PFSK-1 (cell line): Measurements from ENCODE around the gene RAP1GAP2.

ENCODE experiments used
- FOXP2 ChIP-seq: optimal IDR thresholded peaks from 2 replicates; pipeline ENCODE3; 2011; ENCODE audit warnings: borderline replicate concordance, control low read depth, inconsistent platforms; ENCODE audit not compliant: insufficient read depth; ENCODE audit errors: extremely low read length, extremely low read depth
- POLR2AphosphoS5 ChIP-seq: IDR thresholded peaks from 2 replicates; pipeline ENCODE4 v1.6.1; 2012; ENCODE audit warnings: low read depth, mild to moderate bottlenecking, control low read depth, low read length, moderate library complexity
- REST ChIP-seq, 2 experiments: IDR thresholded peaks; 2 replicates each; pipeline versions ENCODE4 v1.6.1 to v1.8.0; 2011 to 2012; ENCODE audit warnings: low read depth in 2 of 2, low read length in 2 of 2, control low read depth in 1 of 2, inconsistent platforms in 1 of 2, mild to moderate bottlenecking in 1 of 2, moderate library complexity in 1 of 2; ENCODE audit not compliant: insufficient read depth in 1 of 2
- SIN3A ChIP-seq: IDR thresholded peaks from 2 replicates; pipeline ENCODE4 v1.6.1; 2012; ENCODE audit warnings: mild to moderate bottlenecking, low read length, moderate library complexity, borderline replicate concordance; ENCODE audit not compliant: insufficient read depth
- TAF1 ChIP-seq: IDR thresholded peaks from 2 replicates; pipeline ENCODE4 v1.6.1; 2012; ENCODE audit warnings: low read length, control low read depth, borderline replicate concordance; ENCODE audit not compliant: insufficient read depth

RAP1GAP2 gene

GRCh38 chr17:2957631-2958286 is 161.5 kb downstream of the RAP1GAP2 start:
- TF ChIP-seq POLR2AphosphoS5 (no peak), TAF1 (no peak), SIN3A (no peak), REST (IDR thresholded peaks at IDR 0.05; ENCODE audit: insufficient read depth in 1 of 2, low read depth in 2 of 2, low read length in 2 of 2) (no peak), FOXP2 (no peak)

GRCh38 chr17:2958706-2959222 is 162.5 kb downstream of the RAP1GAP2 start:
- no peak for TF ChIP-seq TAF1
- TF ChIP-seq FOXP2 = no peak
- no peak for TF ChIP-seq SIN3A
- no peak for TF ChIP-seq POLR2AphosphoS5
- no peak for TF ChIP-seq REST (IDR thresholded peaks at IDR 0.05; ENCODE audit: insufficient read depth in 1 of 2, low read depth in 2 of 2, low read length in 2 of 2)

GRCh38 chr17:2959371-2960130 is 163.3 kb downstream of the RAP1GAP2 start:
- TF ChIP-seq SIN3A (no peak), REST (IDR thresholded peaks at IDR 0.05; ENCODE audit: insufficient read depth in 1 of 2, low read depth in 2 of 2, low read length in 2 of 2) (no peak), FOXP2 (no peak), TAF1 (no peak)

GRCh38 chr17:2961446-2961845 is 165.2 kb downstream of the RAP1GAP2 start:
- TF ChIP-seq POLR2AphosphoS5 (no peak), REST (IDR thresholded peaks at IDR 0.05; ENCODE audit: insufficient read depth in 1 of 2, low read depth in 2 of 2, low read length in 2 of 2) (no peak), FOXP2 (no peak), SIN3A (no peak), TAF1 (no peak)
